ENCODE data around the gene GOLGA6L26.
"Not testable (repeated sequence)": the region's sequence is repeated elsewhere in the genome, so short reads cannot be mapped to it uniquely, and the experiment has no call there.

- TF ChIP-seq, protein P1, sequence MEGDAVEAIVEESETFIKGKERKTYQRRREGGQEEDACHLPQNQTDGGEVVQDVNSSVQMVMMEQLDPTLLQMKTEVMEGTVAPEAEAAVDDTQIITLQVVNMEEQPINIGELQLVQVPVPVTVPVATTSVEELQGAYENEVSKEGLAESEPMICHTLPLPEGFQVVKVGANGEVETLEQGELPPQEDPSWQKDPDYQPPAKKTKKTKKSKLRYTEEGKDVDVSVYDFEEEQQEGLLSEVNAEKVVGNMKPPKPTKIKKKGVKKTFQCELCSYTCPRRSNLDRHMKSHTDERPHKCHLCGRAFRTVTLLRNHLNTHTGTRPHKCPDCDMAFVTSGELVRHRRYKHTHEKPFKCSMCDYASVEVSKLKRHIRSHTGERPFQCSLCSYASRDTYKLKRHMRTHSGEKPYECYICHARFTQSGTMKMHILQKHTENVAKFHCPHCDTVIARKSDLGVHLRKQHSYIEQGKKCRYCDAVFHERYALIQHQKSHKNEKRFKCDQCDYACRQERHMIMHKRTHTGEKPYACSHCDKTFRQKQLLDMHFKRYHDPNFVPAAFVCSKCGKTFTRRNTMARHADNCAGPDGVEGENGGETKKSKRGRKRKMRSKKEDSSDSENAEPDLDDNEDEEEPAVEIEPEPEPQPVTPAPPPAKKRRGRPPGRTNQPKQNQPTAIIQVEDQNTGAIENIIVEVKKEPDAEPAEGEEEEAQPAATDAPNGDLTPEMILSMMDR (conservative IDR thresholded peaks at IDR 0.05; ENCODE audit: low read length): not testable (repeated sequence)
- TF ChIP-seq EZH2phosphoT487 (IDR thresholded peaks at IDR 0.05; ENCODE audit: borderline replicate concordance): not testable (repeated sequence)
These were observed 40.2 kb upstream of the GOLGA6L26 start for GRCh38 chr15:23374226-23374625.

Data from Loucy (cell line).